ENCODE measurements around the gene TMEM269. TPM values are rescaled to one million over a fixed set of nuclear protein-coding genes. Genes with fewer than 3 reads are reported as not detected.
A peak's percentile ranks its signal among the peaks of the same experiment; 100 is the strongest.

The TMEM269 gene
- total and polyA plus RNA-seq, 9 of the 15 experiments (the other 6 are each of a cell fraction or from before 2014, with no cell fraction given): 0.09 to 0.49 (median 0.21) TPM

GRCh38 chr1:42736571-42737200, 48.1 kb upstream of the TMEM269 start:
- H3K27me3 ChIP-seq (ENCODE audit: control insufficient read depth in 2 of 2, insufficient read depth in 2 of 2, low read length in 2 of 2): peaks cover 7 to 49% of the 10 kb centered on the region in 2 experiments; a peak in 4 of 5 replicates
- ATAC-seq: no peak
- H3K36me3 ChIP-seq (ENCODE audit: control insufficient read depth, insufficient read depth, low read length): no peaks in the 10 kb centered on the region
- peaks cover 5% of the 10 kb centered on the region for H3K9me1 ChIP-seq (ENCODE audit: control insufficient read depth, insufficient read depth, low read length)
- no peak overlapping the region for H3K27ac ChIP-seq (ENCODE audit: extremely low read depth, low read depth, low read length)
- no peaks in the 10 kb centered on the region for H3K9me3 ChIP-seq (replicated peaks; ENCODE audit: control insufficient read depth, insufficient read depth, low read depth, low read length)
- intact Hi-C loops (cut with micrococcal nuclease) (loop anchor here (10.0 kb wide), 2 partner anchors 392 to 592 kb away; no protein-coding TSS in a partner anchor), in situ Hi-C loops (cut with MboI) (loop anchor here (25.0 kb wide), 1 partner anchor 149 kb away; no protein-coding TSS in a partner anchor)
- H2AFZ ChIP-seq (ENCODE audit: low read depth, low read length): peak overlapping the region; percentile 76; the same call in 1 of the 2 replicates
- CTCF ChIA-PET (ENCODE audit: low intra/inter-chr PET ratio): interaction anchor here (0.8 kb wide), 1 partner anchor 159 kb away, joined by 6 read pairs; no protein-coding TSS in a partner anchor
- no peak for DNase-seq (ENCODE audit: extremely low read depth in 1 of 4, low spot score in 3 of 4)
- peak; percentile 24; the same call in 1 of the 2 replicates for TF ChIP-seq ZNF316 (IDR thresholded peaks at IDR 0.05)
- TF ChIP-seq XRCC4 (IDR thresholded peaks at IDR 0.05; ENCODE audit: extremely low read depth, insufficient read depth, insufficient read length): no peak
- TF ChIP-seq ZNF77 (CRISPR knock-in tag; IDR thresholded peaks at IDR 0.05): no peak
- TF ChIP-seq CSDE1 (IDR thresholded peaks at IDR 0.05): no peak
- no peak for TF ChIP-seq ZNF57 (CRISPR knock-in tag; IDR thresholded peaks at IDR 0.05)
- no peak for TF ChIP-seq RHOXF2B (CRISPR knock-in tag; conservative IDR thresholded peaks at IDR 0.05)
- peak; percentile 33 for TF ChIP-seq ZFP36 (IDR thresholded peaks at IDR 0.05; ENCODE audit: low read depth, low read length, partially characterized antibody)
- no peak for TF ChIP-seq MYC (IDR thresholded peaks at IDR 0.05; ENCODE audit: low read depth, low read length)
- no peak for TF ChIP-seq MYC (CRISPR knock-in tag; IDR thresholded peaks at IDR 0.05; ENCODE audit: borderline replicate concordance, low read depth)
- no peak for TF ChIP-seq FOXM1 (IDR thresholded peaks at IDR 0.05; ENCODE audit: low read depth)
- no peak for TF ChIP-seq FOXM1 (CRISPR knock-in tag; IDR thresholded peaks at IDR 0.05; ENCODE audit: low read depth)
- no peak for TF ChIP-seq BMI1 (IDR thresholded peaks at IDR 0.05; ENCODE audit: low read length)
- TF ChIP-seq MED1 (CRISPR knock-in tag; IDR thresholded peaks at IDR 0.05; ENCODE audit: borderline replicate concordance): no peak
- TF ChIP-seq MEIS2 (IDR thresholded peaks at IDR 0.05; ENCODE audit: partially characterized antibody): no peak
- 0 out of 2 replicates have a peak, but pooled peaks have one; percentile 3 for TF ChIP-seq CEBPB (tag; IDR thresholded peaks at IDR 0.05)
- no peak for TF ChIP-seq ZNF583 (CRISPR knock-in tag; IDR thresholded peaks at IDR 0.05)
- no peak overlapping the region for H3K4me3 ChIP-seq
- H3K4me2 ChIP-seq (ENCODE audit: insufficient read depth, low read length): no peak overlapping the region
- WGBS (ENCODE audit: insufficient coverage, low coverage, missing lambda C conversion rate): 29% methylated on average over 8 of the region's 8 CpGs
- peak overlapping the region in 1 of 2 experiments; percentile 75; a peak in 1 of 4 replicates for H3K9ac ChIP-seq (ENCODE audit: insufficient read depth in 1 of 2, low read depth in 2 of 2, low read length in 2 of 2)
- no peaks in the 10 kb centered on the region for H3K79me2 ChIP-seq (ENCODE audit: control insufficient read depth, insufficient read depth, low read length)
- H3K4me1 ChIP-seq (replicated peaks in 1 of 2; ENCODE audit: control insufficient read depth in 2 of 2, insufficient read depth in 2 of 2, low read length in 2 of 2): peaks cover 0 to 45% of the 10 kb centered on the region in 2 experiments; a peak in 3 of 5 replicates
- peaks cover 5% of the 10 kb centered on the region; the same call in 1 of the 2 replicates for H4K20me1 ChIP-seq (replicated peaks; ENCODE audit: control insufficient read depth, insufficient read depth, low read length)
- POLR2A ChIA-PET: interaction anchor here (0.6 to 2.0 kb wide), 3 partner anchors 9 to 871 kb away, joined by 3 to 14 read pairs (median 4); no protein-coding TSS in a partner anchor
- FAIRE-seq: no peak
- no TSS peak for BruUV-seq (replicated peaks)
